GM12873 (cell line): ENCODE measurements around the gene COL24A1.

ENCODE experiments used
- CTCF ChIP-seq: IDR thresholded peaks from 2 replicates; pipeline ENCODE4 v1.5.1; 2012; ENCODE audit warnings: low read depth, mild to moderate bottlenecking, moderate library complexity, low read length, control low read depth; ENCODE audit not compliant: insufficient read depth; ENCODE audit errors: missing control alignments

Gene COL24A1

GRCh38 chr1:85818371-85818770 is 338.2 kb downstream of the COL24A1 start:
- TF ChIP-seq CTCF = no peak

GRCh38 chr1:85816606-85817005 is 340.0 kb downstream of the COL24A1 start:
- no peak for TF ChIP-seq CTCF

- TF ChIP-seq CTCF = no peak
Measured at GRCh38 chr1:85815906-85816305, 340.7 kb downstream of the COL24A1 start.

- no peak for TF ChIP-seq CTCF
Measured at GRCh38 chr1:85806236-85806965, 350.2 kb downstream of the COL24A1 start.

GRCh38 chr1:85801520-85801919 is 355.1 kb downstream of the COL24A1 start:
- TF ChIP-seq CTCF = no peak

- no peak for TF ChIP-seq CTCF
Measured at GRCh38 chr1:85799737-85800136, 356.8 kb downstream of the COL24A1 start.

GRCh38 chr1:85798419-85798818 is 358.2 kb downstream of the COL24A1 start:
- no peak for TF ChIP-seq CTCF
